GM19467 (cell line): Measurements from ENCODE around the gene GABRR3.

ENCODE experiments used
- ATAC-seq: cut with Tn5 transposase; IDR thresholded peaks from one replicate; pipeline ENCODE4 v1.9.1; 2021; ENCODE audit warnings: mild to moderate bottlenecking, moderate library complexity; ENCODE audit not compliant: unreplicated experiment

GABRR3 gene

DNA sequence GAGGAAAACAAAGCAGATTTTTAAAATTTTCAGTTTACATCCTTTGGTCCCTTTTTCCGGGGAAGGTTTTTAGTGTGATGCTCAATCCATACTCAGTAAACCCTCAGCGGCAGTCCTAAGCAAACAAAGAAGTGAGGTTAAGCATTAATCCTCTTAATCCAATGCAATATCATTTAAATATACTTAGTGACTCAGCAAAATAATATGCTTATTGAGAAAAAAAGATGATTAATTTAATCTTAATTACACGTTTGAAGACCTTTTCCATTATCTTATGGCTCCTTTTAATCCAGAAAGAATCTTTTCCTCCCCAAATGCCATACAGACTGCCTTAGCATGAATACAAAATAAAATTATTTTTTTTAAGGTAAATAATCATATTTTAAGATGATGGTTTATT lies at the start of gene GABRR3:
Gene GABRR3 (minus strand): TSS at position 108 of the 400 bp plus-strand sequence. CDS start 328 bp downstream, outside the sequence.
- ATAC-seq: no peak

DNA sequence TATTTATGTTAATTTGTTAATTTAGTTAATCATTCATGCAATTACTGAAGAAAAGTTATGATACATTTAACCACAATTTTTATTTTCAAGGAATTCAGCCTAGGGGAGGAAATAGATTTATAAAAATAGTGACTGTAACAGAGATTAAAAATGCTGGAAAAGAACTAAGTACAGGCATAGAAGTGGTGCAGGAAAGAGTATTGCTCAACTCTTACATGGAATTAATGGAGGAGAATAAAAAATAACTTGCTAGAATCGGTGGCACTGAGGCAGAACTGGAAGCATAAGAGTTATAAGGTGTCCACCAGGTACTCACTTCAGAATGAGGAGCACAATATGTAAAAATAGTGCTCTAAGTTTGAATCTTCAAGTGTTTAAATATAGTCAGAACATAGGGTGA lies 38.4 kb upstream of the GABRR3 start:
- no peak for ATAC-seq

DNA sequence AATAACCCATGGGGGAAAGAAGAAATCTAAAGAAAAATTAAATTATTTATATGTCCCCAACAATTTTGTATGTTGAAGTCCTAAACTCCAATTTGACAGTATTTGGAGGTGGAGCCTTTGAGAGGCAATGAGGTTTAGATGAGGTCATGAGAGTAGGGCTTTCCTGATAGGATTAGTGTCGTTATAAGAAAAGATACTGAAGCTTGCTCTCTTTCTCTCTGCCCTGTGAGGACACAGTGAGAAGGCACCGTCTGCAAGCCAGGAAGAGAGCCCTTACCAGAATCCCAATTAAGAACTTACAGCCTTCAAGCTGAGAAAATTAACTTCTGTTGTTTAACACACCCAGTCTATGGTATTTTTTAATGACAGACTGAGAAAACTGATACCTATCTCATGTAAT lies 35.7 kb upstream of the GABRR3 start:
- ATAC-seq: no peak

DNA sequence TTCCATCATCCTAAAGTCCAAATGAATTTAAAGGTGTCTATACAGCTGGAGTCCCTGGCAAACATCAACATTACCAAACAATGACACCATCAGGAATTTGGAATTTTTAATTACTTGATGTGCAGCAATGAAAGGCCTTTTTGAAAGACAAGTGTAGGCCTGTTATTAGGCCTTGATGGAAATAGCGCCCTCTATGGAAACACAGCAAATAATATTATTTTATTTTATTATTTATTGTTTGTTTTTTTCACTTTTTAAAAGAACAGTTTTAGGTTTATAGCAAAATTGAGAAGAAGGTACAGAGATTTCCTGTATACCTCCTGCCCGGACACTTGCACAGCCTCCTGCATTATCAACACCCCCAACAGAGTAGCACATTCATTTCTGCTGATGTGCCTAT lies 33.7 kb upstream of the GABRR3 start:
- no peak for ATAC-seq

DNA sequence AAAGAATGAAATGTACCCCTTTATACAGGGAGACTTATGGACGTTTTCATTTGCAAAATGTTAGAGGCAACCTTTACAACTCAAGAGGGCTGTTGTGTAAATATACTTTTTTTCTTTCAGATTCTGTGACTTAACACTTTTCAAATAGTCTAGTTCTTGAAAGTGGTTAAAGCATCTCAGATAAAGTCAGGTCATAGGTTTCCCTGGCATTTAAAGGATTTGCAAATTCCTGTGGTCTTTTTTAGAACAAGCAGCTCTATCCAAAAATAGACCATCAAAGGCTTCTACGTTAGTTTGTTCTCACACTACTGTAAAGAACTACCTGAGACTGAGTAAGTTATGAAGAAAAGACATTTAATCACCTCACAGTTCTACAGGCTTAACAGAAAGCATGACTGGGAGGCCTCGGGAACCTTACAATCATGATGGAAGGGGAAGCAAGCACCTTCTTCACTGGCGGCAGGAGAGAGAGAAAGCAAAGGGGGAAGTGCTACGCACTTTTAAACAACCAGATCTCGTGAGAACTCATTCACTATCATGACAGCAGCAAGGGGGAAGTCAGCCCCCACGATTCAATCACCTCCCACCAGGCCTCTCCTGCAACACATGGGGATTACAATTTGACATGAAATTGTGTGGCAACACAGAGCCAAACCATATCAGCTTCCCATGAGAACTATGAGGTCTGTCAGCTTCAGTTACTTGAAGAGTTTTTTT lies 23.3 kb upstream of the GABRR3 start:
- no peak for ATAC-seq

DNA sequence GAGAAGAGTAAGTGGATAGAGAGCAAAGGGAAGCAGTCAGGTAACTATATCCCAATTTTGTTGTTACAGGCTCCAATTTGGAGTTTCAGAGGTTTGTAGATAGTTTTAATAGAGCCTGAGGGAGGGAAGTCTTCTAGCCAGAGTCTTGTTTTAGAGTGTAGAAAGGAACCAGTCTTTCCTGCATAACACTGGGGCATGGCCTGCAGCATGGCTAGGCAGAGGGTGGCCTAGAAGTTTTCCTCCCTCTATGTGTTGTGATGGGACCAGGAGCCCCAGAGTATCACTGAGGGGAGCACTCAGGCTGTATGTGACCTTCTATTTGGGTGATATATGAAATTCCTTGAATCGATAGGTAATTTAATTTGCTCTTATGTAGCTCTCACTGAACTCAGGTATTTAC lies 22.5 kb upstream of the GABRR3 start:
- no peak for ATAC-seq

DNA sequence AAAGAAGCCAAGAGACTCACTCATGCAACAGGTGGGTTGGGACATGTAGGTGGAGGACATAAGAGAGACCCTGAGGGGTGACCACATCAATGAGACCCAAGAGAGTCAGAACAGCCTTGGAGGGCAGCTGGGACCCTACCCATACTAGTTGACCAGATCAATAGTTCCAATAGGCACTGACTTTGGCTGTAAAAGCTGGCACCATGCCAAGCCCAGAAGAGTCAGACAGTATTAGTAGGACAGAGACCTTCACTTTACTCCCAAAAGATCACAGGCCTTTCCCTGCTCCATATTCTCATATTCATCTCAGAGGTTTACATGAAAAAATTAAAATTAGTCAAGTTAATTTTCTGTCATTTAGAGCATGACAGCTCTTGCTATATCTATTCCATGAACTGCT lies 20.9 kb upstream of the GABRR3 start:
- ATAC-seq: no peak

DNA sequence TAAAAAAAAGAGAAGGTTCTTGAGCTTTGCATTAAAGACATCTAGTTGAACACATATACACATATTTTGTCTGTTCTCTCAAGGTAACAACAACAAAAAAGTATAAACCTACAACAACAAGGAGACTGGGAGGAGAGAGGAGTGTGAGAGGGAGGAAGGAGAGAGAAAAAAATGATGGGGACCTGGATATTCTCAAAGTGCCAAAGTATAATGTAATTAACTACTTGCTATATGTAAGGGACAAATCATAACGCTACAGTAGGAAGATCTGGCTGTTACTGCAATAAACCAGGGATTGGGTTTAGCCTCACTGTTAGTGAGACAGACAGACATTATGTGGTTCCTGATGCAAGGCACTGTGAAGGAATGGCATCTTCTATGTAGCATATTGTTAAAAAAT lies 14.2 kb upstream of the GABRR3 start:
- no peak for ATAC-seq

DNA sequence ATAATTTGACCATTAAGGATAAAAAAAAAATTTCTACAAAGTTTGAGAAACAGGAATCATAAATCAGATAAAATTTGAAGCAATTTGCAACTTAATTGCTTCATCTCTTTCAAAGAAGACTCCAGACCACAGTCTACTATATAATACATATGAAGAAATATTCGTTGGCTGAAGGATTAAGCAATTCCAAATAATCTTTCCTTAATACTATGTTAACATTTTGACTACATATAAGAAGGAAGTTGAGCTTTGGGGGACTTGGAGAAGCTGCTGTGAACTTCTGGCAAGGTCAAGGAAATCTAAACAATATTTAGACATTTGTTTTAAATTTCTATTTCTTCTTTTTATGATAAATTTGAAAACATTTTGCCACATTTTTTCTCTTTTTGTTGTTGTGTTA lies 13.5 kb upstream of the GABRR3 start:
- ATAC-seq: no peak

DNA sequence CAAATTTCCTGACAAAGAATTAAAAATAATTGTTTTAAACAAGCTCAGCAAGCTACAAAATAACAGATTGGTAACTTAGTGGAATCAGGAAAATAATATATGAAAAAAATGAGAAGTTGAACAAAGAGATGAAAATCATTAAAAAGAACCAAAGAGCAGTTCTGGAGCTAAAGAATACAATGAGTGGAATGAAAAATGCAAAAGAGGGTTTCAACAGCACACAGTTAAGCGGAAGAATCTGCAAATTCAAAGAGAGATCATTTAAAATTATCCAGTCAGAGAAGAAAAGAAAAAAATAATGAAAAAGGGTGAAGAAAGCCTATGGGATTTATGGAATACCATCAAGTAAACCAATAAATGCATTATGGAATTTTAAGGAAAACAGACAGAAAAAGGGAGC lies 6.2 kb upstream of the GABRR3 start:
- ATAC-seq: no peak

DNA sequence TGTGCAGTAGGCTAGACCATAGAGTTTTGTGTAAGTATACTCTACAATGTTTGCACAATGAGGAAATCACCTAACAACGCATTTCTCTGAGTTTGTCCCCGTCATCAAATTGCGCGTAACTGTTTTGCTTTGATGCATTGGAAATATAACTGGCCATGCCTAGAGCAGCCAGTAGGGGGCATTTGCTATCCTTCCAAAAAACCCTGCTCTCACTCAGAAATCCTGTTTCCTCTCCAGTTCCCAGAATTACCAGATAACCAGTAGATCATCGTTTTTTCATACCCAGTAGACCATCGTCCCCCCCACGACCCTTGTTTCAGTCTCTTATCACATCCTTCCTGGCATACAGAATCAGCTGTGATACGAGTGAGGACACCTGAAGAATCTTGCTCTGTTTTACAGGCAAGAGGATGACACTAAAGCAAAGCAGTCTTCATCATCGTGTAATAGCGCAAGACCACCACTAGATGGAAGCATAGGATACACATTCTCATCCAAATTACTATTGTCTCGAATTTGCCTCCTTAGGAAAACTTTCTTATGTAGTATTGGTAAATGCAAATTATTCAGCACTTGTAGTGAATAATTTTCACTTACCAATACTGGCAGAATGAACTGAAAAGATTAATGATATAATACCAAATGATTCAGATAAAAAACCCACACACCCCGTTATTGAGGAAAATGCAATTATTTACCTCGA lies 4.4 kb upstream of the GABRR3 start:
- peak; percentile 94 for ATAC-seq

DNA sequence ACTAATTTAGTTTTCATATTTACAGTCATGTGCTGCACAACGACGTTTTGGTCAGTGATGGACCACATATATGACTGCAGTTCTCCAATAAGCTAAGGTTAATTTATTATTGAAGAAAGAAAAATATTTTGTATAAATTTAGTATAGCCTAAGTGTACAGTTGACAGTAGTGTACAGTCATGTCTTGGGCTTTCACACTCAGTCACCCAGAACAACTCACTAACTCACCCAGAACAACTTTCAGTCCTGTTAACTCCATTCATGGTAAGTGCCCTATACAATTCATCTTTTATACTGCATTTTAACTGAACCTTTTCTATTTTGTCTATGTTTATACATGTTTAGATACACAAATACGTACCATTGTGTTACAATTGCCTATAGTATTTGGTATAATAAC lies 3.8 kb upstream of the GABRR3 start:
- peak; percentile 26 for ATAC-seq

DNA sequence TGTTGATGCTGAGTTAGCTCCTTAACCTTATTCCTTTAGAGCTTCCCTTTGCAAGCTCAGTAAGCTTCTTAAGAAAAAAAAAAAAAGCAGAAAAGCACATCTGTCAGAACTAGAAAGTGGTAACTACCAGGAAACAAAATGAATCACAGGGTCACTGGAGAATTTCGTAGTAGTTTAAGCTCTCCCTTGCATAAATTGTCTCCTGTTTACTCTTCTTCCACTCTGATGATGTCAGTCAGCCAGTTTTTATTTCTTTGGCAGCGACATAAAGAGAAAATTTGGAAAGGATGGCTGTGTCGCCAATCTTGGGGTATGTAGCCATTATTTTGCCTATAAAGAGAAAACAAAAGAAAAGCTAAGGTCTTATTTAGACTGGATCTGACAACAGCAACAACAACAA lies 3.2 kb upstream of the GABRR3 start:
- ATAC-seq: no peak

DNA sequence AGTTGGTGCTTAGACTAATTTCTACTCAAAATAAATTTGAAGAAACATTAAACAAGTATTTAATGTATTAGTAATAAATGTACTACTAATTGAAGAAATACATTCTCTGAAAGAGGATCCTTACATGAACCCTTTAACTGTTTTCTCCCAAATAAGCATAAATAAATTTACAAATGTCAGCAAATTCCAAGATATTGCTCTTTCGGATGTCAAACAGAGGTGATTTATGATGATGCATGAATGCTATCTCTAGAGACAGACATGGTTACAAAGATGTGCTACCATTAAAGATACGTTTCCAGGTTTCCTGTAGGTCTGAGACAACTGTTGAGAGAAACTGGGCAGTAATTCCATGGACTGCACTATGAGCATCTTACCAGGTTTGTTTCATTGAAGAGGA lies 629 bp downstream of the GABRR3 start:
- no peak for ATAC-seq

DNA sequence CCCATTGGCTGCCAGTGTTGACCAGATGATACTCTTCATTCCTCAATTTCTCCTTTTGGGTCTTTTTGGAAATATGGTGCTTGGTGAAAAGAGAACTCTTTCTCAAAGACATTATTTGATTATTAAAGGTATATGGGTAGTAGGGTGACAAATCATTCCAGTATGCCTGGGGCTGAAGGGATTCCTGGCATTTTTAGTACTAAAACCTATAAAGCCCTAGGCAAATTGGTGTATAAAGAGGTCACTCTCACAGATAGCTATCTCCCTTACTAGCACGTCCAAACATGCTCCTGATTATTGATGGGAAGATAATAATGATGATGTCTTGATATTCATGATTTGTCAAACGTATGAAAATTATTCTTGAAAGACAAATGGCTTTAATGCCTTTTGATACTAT lies 1.1 kb downstream of the GABRR3 start:
- no peak for ATAC-seq

DNA sequence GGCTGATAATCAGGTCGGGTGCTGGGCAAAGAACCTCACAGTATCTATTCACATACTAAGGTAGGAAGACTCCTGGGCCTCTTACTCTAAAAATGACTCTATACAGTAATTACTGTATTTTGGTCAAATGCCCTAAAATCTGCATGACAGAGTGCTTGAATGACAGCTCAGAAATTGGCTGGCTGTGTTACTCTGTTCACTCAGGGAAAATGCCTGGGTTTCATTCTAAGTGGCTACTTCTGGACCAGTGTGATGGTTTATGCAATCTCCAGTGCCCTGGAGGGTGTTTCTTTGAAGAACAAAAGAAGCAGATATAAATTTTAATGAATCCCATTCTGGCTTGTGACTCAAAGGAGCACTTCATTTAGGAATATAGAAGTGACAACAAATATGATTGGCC lies 2.2 kb downstream of the GABRR3 start:
- ATAC-seq: no peak

DNA sequence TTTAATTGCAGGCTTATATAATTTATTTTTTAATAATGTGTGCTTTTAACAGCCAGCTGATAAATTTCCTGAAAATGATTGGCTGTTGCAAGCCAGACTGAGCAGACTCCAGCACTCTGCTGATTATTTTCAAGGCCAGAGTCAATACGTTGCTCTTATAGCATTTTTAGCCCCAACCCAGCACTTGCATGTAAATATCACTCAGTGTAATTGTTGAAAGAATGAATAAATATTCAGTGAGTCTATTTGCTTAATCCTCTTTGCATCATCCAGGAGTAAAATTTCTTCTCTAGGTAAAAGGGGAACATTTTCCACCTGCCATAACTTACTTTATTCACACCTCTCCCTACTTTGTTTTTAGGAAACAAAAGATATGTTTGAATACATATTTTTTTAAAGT lies 2.9 kb downstream of the GABRR3 start:
- ATAC-seq: no peak

DNA sequence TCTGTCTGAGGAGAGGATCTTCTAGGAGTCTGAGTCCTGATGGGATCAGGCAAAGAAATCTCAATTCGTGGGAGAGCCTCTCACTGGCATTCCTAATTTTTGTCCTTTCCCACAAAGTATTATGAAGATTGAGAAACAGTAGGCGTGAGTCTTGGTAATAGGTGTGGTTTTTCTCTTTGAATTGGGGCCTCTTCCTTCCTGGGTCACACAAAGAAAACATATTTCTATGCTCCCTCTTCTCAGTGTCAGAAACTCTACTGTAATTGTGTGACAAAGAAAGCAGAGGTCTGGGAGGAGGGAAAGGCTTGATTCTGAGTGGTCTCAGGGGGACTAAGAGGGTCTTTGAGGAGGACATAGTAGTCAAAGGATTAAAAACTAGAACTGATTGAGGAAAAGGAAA lies 6.0 kb downstream of the GABRR3 start:
- no peak for ATAC-seq

DNA sequence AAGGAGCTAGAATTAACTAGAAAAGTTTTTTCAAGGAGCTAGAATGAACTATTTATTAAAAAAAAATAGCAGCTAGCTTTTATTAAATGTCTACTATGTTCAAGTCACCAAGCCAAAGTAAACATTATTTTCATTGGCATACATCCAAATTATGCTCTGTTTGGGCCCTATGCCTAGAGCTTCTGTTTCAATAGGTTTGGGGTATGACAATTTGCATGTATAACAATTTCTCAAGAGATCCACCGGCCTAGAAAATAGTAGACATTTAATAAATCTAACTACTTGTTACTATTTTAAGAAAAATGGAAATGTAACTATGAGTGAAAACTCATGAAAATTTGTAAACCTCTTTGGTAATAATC lies 8.0 kb downstream of the GABRR3 start:
- ATAC-seq: peak; percentile 47

DNA sequence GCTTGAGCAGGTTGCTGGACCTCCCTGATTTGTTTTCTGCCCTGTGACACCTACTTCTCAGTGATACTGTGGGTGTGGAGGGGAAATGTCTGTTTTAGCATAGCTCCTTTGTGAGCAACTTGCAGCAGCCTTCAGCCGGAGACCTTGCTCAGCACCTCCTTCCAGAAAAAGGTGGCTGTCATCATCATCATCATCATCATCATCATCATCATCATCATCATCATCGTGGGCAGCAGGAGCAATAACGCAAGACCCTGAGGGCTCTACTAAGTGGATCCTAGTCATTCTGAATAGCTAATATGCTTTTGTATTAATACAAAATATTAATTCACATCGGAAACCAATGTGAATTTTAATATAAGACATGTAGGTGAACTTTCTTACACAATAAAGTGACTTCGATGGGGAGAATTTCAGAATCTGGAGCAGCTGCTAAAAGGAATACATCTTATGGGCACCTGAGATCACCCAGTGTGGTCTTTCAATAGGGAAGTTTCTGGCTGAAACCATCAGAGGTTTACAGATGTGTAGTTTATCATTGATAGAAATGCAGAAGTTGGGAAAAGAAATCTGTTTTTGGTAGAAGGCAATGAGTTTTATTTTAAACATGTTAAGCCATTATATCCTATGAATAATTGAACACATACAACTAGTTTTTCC lies 8.6 kb downstream of the GABRR3 start:
- peak; percentile 63 for ATAC-seq

DNA sequence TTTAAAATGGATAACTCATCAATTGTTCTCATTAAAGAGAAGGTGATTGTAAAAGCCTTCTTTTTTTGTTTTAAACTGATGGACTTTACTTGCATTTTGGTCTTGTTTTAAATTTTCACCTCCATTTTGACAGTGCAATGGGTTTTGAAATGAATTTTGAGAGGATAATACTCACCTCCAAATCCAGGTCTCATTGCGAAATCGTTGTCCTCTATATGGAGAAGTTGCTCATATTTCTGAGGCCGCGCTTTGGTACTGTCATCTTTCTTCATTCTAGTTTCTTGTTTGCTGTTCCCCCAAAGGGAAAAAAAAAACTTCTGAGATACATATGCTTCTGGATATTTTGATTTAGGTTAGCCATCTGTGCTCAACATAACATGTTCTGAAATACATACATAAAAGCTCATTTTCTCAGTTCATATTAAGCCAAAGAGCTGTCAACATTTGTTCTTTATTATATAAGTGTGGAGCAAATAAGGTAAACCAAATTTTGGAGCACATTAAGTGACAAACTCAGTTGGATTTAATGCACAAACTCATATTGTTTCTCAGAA lies 9.6 kb downstream of the GABRR3 start:
- ATAC-seq: no peak
